Ishikawa (cell line): ENCODE measurements around the gene MECP2.

Source experiments
- CREB1 ChIP-seq: IDR thresholded peaks from 2 replicates; pipeline ENCODE4 v1.6.1; 2012; ENCODE audit warnings: low read depth
- EGR1 ChIP-seq: IDR thresholded peaks from 2 replicates; pipeline ENCODE4 v1.6.1; 2012
- EP300 ChIP-seq: IDR thresholded peaks from 2 replicates; pipeline ENCODE4 v1.6.1; 2012; ENCODE audit warnings: borderline replicate concordance
- REST ChIP-seq: IDR thresholded peaks from 2 replicates; pipeline ENCODE4 v1.6.1; 2012; ENCODE audit warnings: low read depth, mild to moderate bottlenecking
- TAF1 ChIP-seq: IDR thresholded peaks from 2 replicates; pipeline ENCODE4 v1.6.1; 2012; ENCODE audit warnings: low read depth, mild to moderate bottlenecking
- TCF12 ChIP-seq: IDR thresholded peaks from 2 replicates; pipeline ENCODE4 v1.6.1; 2012; ENCODE audit warnings: low read depth
- TF ChIP-seq, protein P1 (sequence below): IDR thresholded peaks from 2 replicates; pipeline ENCODE4 v1.6.1; 2012
- TF ChIP-seq, protein P2 (sequence below): IDR thresholded peaks from 2 replicates; pipeline ENCODE4 v1.6.1; 2012

GRCh38 chrX:154025230-154025629, 72.3 kb downstream of the MECP2 start:
- TF ChIP-seq CREB1 (no peak), REST (no peak), TAF1 (no peak), EP300 (no peak), TCF12 (no peak), EGR1 (no peak)
- TF ChIP-seq, protein P1, sequence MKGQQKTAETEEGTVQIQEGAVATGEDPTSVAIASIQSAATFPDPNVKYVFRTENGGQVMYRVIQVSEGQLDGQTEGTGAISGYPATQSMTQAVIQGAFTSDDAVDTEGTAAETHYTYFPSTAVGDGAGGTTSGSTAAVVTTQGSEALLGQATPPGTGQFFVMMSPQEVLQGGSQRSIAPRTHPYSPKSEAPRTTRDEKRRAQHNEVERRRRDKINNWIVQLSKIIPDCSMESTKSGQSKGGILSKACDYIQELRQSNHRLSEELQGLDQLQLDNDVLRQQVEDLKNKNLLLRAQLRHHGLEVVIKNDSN: no peak
- TF ChIP-seq, protein P2, sequence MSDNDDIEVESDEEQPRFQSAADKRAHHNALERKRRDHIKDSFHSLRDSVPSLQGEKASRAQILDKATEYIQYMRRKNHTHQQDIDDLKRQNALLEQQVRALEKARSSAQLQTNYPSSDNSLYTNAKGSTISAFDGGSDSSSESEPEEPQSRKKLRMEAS: no peak
